ENCODE results near the gene APMAP. TPM values are rescaled to one million over a fixed set of nuclear protein-coding genes. Genes with fewer than 3 reads are reported as not detected.

The APMAP gene, protein sequence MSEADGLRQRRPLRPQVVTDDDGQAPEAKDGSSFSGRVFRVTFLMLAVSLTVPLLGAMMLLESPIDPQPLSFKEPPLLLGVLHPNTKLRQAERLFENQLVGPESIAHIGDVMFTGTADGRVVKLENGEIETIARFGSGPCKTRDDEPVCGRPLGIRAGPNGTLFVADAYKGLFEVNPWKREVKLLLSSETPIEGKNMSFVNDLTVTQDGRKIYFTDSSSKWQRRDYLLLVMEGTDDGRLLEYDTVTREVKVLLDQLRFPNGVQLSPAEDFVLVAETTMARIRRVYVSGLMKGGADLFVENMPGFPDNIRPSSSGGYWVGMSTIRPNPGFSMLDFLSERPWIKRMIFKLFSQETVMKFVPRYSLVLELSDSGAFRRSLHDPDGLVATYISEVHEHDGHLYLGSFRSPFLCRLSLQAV
- 104 and 111 TPM in 2 replicates for total RNA-seq

GRCh38 chr20:24992487-24993205 is at the start of gene APMAP:
Gene APMAP, minus strand, starts transcription at chr20:24992751. Its CDS starts 63 bp downstream, at chr20:24992688.

DNA sequence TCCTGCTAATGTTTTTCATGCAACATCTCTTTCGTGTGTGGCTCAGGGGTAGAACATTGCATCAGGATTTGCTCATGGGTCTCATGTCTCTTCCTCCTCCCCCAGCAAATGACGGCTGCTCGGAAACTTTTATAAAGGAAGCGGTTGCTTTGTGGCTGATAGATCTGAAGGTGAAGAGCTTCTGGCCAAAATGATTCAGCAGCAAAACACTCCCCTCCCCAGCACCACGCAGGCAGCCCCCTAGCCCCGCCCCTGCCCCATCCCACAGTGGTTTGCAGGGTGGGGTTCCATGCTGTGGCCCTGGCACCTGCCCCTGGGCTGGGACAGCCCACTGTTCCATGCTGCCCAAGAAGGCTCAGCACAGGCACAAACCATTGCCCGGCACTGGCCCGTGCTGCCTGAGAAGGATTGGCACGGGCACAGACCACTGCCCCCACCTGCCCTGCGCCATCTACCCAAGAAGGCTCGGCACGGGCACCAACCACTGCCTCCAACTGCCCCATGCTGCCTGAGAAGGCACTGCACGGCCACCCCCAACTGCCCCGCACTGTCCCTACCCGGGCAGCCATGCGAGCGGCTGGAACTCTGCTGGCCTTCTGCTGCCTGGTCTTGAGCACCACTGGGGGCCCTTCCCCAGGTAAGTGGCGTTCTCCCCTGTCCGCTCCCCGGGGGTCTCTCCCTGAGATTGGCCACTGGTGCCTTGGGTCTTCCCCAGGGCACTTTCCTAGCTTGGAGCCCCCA is 43.4 kb downstream of the APMAP start, which contains the start of gene CST7:
Gene CST7 (plus strand): TSS at position 331 of the 741 bp plus-strand sequence. CDS start 237 bp downstream, at position 568.

Other genes starting within 250 kb of the APMAP start
- gene CST7, start 43.5 kb downstream of the APMAP start, total RNA-seq = not detected in 2 replicates
- 4.1 and 8.7 TPM in 2 replicates for gene ACSS1, start 65.4 kb upstream of the APMAP start, total RNA-seq
- gene VSX1, start 89.4 kb upstream of the APMAP start, total RNA-seq = not detected in 2 replicates
- gene ENTPD6, start 203.0 kb upstream of the APMAP start, total RNA-seq = 60.6 and 84.1 TPM in 2 replicates

Measured in mesangial cell (primary cell).